DMS79 (cell line): ENCODE results near the gene ZCCHC12.

ENCODE experiments used
- DNase-seq: peaks from one replicate; lab custom pipeline; 2025; lab: John Stamatoyannopoulos, UW

The ZCCHC12 gene

GRCh38 chrX:118872102-118872566 lies 48.5 kb downstream of the ZCCHC12 start:
- no peak for DNase-seq
